Right lobe of liver (tissue), 6 donors: ENCODE data around the gene VPS13C. TPM values are rescaled to one million over a fixed set of nuclear protein-coding genes. Genes with fewer than 3 reads are reported as not detected.

Experiments used
- ATAC-seq, 4 donors: fragments of 200-7000 bp; cut with Tn5 transposase; one replicate each; pipeline ENCODE4 v1.9.1; 2020; ENCODE audit warnings: mild to moderate bottlenecking in 4 of 4, moderate library complexity in 4 of 4
- DNase-seq, 3 donors: peaks; one replicate each; pipeline ENCODE4 v3.0.0-alpha.2; 2020
- H3K27ac ChIP-seq, 3 donors: fragments of 200-600 bp; one replicate each; pipeline ENCODE4 v1.8.0; 2022
- H3K27me3 ChIP-seq, 2 donors: fragments of 200-600 bp; one replicate each; pipeline ENCODE4 v1.8.0; 2022
- H3K36me3 ChIP-seq, 4 donors: fragments of 200-600 bp; sonication (generic) in 1 of 4; one replicate each; pipeline versions ENCODE4 v1.5.1 to v1.8.0; 2017 to 2022; ENCODE audit warnings: control low read depth in 1 of 4
- H3K4me1 ChIP-seq, 4 donors: fragments of 200-600 bp; sonication (generic) in 1 of 4; one replicate each; pipeline versions ENCODE4 v1.5.1 to v1.8.0; 2017 to 2022; ENCODE audit warnings: control low read depth in 1 of 4
- H3K4me3 ChIP-seq, 3 donors: fragments of 200-600 bp; one replicate each; pipeline ENCODE4 v1.8.0; 2022
- H3K9me3 ChIP-seq, 4 donors: fragments of 200-600 bp; sonication (generic) in 1 of 4; one replicate each; pipeline versions ENCODE4 v1.5.1 to v1.8.0; 2017 to 2022; ENCODE audit warnings: control low read depth in 1 of 4
- POLR2A ChIP-seq: fragments of 450-650 bp; IDR thresholded peaks from one replicate; pipeline ENCODE4 v1.6.1; 2017; ENCODE audit warnings: antibody characterized with exemption, mild to moderate bottlenecking
- WGBS: methylation state at CpG from one replicate; pipeline ENCODE4 v1.1.6; 2018; ENCODE audit warnings: low coverage, low lambda C conversion rate; ENCODE audit not compliant: insufficient coverage; ENCODE audit errors: missing lambda C conversion rate; 5-methylcytosine and 5-hydroxymethylcytosine counted together
- intact Hi-C, 2 donors: fragments of 100-400 bp; cut with DNase I; formaldehyde crosslinking; loops; one replicate each; pipeline versions ENCODE4 v1.11.2 to v1.14.1; 2022
- total RNA-seq, 6 experiments: library from RNA; depleted of rRNA in 2 of 6; stranded (reverse); fragments of >200 nt in 2 of 6; fragmentation: NEBNext Ultra II Directional in 3 of 6; extraction: Animal tissue kit (Norgen Biotek cat#: 25700) in 3 of 6; gene quantifications; one replicate each; pipeline versions ENCODE4 v1.1.0 to v1.2.4, GENCODE V29; 2016 to 2023
- TF ChIP-seq, protein P1 (sequence below), 4 donors: fragments of 200-600 bp in 3 of 4; fragments of 450-650 bp in 1 of 4; IDR thresholded peaks; one replicate each; pipeline versions ENCODE4 v1.5.1 to v1.8.0; 2016 to 2022; ENCODE audit warnings: antibody characterized with exemption in 4 of 4, mild to moderate bottlenecking in 2 of 4
- donor health status: DM: no; HTN: yes; CAD: no.
- donor health status: DM: no; HTN: no; CAD: no.
- donor health status: DM: no; HTN: no; CAD: no.
- donor health status: DM: no; HTN: yes; CAD: no.
- donor health status: DM: no; HTN: yes; CAD: no.

Gene VPS13C
- total RNA-seq, 6 experiments from 2014 or later: 17.5 to 34.6 (median 27.3) TPM

DNA sequence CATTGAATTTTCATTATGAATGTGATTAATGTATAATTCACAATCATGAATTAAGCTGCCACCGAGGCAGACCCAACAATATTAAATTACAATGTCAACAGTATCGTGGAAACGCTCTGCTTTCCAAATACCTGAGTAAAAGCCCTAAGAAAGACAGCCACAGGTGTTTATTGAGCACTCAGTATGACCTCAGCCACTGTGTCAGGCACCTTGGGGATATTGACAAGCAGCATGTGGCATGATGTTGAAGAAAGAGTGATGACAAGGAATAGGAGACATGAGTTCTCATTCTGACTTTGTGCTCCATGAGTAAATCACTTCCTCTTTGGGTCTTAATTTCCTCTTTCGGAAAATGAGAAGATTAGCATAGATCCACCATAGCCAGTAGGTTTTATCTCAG lies 19.3 kb upstream of the VPS13C start:
- intact Hi-C loops: no loop called here

DNA sequence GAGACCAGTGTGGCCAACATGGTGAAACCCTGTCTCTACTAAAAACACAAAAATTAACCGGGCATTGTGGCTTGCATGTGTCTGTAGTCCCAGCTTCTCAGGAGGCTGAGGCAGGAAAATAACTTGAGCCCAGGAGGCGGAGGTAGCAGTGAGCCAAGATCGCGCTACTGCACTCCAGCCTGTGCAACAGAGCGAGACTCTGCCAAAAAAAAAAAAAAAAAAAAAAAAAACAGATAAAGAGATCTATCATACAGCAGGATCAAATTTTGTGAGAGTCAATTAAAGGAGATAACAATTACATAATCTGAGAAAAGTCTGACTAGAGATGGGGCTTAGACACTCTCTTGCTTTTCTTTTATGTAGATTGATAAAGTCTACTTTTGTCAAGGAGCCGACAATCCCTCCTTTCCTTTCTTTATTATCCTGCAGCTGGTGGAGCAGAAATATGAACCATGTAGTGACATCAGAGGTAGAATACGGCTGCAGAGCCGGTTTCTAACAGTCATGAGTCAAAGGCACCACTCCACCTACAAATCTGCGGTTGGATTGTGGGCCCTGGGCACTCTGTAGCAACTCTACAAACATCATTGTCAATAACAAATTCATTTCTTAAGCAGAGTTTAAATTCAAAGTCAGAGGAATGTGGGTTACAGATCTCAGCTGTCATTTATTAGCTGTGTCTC lies 15.5 kb upstream of the VPS13C start:
- TF ChIP-seq, protein P1, sequence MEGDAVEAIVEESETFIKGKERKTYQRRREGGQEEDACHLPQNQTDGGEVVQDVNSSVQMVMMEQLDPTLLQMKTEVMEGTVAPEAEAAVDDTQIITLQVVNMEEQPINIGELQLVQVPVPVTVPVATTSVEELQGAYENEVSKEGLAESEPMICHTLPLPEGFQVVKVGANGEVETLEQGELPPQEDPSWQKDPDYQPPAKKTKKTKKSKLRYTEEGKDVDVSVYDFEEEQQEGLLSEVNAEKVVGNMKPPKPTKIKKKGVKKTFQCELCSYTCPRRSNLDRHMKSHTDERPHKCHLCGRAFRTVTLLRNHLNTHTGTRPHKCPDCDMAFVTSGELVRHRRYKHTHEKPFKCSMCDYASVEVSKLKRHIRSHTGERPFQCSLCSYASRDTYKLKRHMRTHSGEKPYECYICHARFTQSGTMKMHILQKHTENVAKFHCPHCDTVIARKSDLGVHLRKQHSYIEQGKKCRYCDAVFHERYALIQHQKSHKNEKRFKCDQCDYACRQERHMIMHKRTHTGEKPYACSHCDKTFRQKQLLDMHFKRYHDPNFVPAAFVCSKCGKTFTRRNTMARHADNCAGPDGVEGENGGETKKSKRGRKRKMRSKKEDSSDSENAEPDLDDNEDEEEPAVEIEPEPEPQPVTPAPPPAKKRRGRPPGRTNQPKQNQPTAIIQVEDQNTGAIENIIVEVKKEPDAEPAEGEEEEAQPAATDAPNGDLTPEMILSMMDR (IDR thresholded peaks at IDR 0.05): no peak
- TF ChIP-seq POLR2A: no peak
- intact Hi-C loops: no loop called here
- Histone ChIP-seq H3K4me3 (no peak overlapping the region), H3K27ac (no peak overlapping the region), H3K4me1 (no peaks in the 10 kb centered on the region), H3K9me3 (no peaks in the 10 kb centered on the region), H3K36me3 (no peaks in the 10 kb centered on the region), H3K27me3 (no peaks in the 10 kb centered on the region)
- ATAC-seq (no peak), DNase-seq (no peak)
- WGBS: 85% methylated on average over 8 of the region's 9 CpGs

More for the DNA sequence above, 19.3 kb upstream of the VPS13C start:
- no peaks in the 10 kb centered on the region for H3K4me1 ChIP-seq
- ATAC-seq: no peak
- no peaks in the 10 kb centered on the region for H3K27me3 ChIP-seq
- no peak overlapping the region for H3K4me3 ChIP-seq
- no peak overlapping the region for H3K27ac ChIP-seq
- no peak for DNase-seq
- 65% methylated on average over 4 of the region's 4 CpGs for WGBS
- H3K9me3 ChIP-seq: no peaks in the 10 kb centered on the region
- H3K36me3 ChIP-seq: no peaks in the 10 kb centered on the region
- TF ChIP-seq POLR2A: no peak
- TF ChIP-seq, protein P1 (IDR thresholded peaks at IDR 0.05): no peak

DNA sequence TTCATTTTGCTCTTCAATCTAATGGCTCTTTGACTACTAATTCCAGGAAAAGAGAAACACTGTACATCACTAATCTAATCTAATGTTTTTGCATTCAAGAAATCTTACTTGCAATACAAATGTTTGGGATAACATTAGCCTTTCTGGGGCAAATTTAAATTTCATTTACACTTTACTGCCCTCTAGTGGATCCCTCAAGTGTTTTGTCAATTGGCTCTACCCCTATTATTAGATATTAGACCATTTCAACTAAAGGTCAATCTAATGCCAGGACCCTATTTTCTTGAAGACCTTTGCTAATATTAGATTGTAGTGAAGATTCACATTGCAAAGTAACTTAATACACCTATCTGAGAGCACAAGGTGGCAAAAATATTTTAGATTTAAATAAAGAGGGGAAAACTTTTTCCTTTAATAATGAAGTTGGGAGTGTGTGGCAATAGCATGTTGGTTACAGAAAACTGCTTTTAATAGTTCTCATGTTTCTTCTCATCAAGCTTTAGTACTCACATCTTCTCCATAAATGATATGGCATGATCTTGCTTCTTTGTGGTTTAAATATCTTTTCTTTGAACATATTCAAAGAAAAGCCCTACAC lies 11.6 kb upstream of the VPS13C start:
- intact Hi-C loops: no loop called here
- peaks cover 0 to 9% (median 2%) of the 10 kb centered on the region in 4 donors for H3K4me1 ChIP-seq
- H3K27me3 ChIP-seq: no peaks in the 10 kb centered on the region
- no peaks in the 10 kb centered on the region for H3K36me3 ChIP-seq
- ATAC-seq: peak; percentile 20 to 50 (median 40)
- no peak for DNase-seq
- H3K9me3 ChIP-seq: no peaks in the 10 kb centered on the region
- H3K27ac ChIP-seq: no peak overlapping the region
- TF ChIP-seq POLR2A: no peak
- TF ChIP-seq, protein P1 (IDR thresholded peaks at IDR 0.05): peak; percentile 69 to 79 (median 74)
- H3K4me3 ChIP-seq: no peak overlapping the region

DNA sequence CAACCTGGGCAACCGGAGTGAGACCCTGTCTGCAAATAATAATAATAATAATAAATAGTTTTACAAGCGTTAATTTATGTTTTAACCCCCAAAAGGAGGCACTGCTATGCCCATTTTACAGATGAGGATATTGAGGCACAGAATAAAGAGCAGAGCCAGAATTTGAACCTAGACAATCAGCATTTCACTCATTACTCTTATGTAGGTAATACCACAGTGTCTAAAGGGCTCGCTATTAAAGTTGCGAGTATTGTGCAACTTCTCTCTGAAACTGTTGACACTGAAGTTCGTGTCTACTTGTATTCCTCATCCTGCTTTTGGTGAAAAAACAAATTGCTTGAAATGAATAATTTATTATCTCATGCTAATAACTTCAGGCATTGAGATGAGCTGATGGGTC lies 9.3 kb upstream of the VPS13C start:
- Histone ChIP-seq H3K27ac (no peak overlapping the region), H3K36me3 (no peaks in the 10 kb centered on the region), H3K9me3 (no peaks in the 10 kb centered on the region), H3K4me1 (peaks cover 0 to 13% (median 2%) of the 10 kb centered on the region in 4 donors), H3K27me3 (no peaks in the 10 kb centered on the region), H3K4me3 (no peak overlapping the region)
- 50% methylated on average over 5 of the region's 5 CpGs for whole genome bisulfite sequencing
- DNase-seq (no peak), ATAC-seq (peak in 1 of 4 donors; percentile 19)
- TF ChIP-seq, protein P1 (IDR thresholded peaks at IDR 0.05): no peak
- TF ChIP-seq POLR2A: no peak
- intact Hi-C loops: no loop called here
